Pericardium fibroblast (primary cell): ENCODE measurements around the gene ISM1. TPM values are rescaled to one million over a fixed set of nuclear protein-coding genes. Genes with fewer than 3 reads are reported as not detected.

Source experiments
- total RNA-seq: library from RNA; depleted of rRNA; stranded (reverse); fragments of >200 nt; gene quantifications from 2 replicates; pipeline ENCODE4 v1.2.3, GENCODE V29; 2015

The ISM1 gene
- 0.82 TPM in 1 of 2 replicates, not detected in the other for total RNA-seq

DNA sequence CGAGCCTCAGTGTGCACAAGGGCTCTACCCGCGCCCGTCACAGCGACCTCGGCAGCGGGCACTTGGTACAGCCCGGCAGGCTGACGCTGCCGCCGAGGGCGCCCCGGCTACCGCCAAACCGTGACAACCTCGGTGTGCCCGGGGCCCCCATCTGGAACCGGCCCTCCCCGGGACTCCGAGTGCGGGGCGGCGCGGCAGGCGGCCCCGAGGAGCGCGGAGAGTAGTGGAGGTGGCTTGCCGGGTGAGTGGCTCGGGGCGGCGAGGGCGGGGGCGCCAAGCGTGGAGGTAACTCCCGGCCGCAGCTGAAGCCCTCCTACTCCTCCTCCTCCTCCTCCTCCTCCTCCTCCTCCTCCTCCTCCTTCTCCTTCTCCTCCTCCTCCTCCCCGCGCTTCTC is at the start of gene ISM1:
Gene ISM1, plus strand, starts transcription at position 371 of the 394 bp plus-strand sequence. CDS start 503 bp downstream, outside the sequence.

Other genes with a start within 250 kb of the ISM1 start
- 2.1 and 5.0 TPM in 2 replicates for gene SPTLC3, start 212.3 kb upstream of the ISM1 start, total RNA-seq